ENCODE results near the gene SAP130. TPM values are rescaled to one million over a fixed set of nuclear protein-coding genes. Genes with fewer than 3 reads are reported as not detected.

Gene SAP130
- polyA plus RNA-seq, 1 of the 3 experiments (the other 2 are of a cell fraction) = 19.0 TPM

GRCh38 chr2:128028668-128029054 lies 802 bp upstream of the SAP130 start (continued):
- TF ChIP-seq ZBTB33 (IDR thresholded peaks at IDR 0.05; ENCODE audit: borderline replicate concordance, low read depth) = no peak
- TF ChIP-seq POLR2AphosphoS5 (IDR thresholded peaks at IDR 0.05; ENCODE audit: low read depth, low read length) = no peak
- TF ChIP-seq NRF1 (IDR thresholded peaks at IDR 0.05; ENCODE audit: low read depth, low read length) = no peak
- TF ChIP-seq, protein P1, sequence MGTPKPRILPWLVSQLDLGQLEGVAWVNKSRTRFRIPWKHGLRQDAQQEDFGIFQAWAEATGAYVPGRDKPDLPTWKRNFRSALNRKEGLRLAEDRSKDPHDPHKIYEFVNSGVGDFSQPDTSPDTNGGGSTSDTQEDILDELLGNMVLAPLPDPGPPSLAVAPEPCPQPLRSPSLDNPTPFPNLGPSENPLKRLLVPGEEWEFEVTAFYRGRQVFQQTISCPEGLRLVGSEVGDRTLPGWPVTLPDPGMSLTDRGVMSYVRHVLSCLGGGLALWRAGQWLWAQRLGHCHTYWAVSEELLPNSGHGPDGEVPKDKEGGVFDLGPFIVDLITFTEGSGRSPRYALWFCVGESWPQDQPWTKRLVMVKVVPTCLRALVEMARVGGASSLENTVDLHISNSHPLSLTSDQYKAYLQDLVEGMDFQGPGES (IDR thresholded peaks at IDR 0.05; ENCODE audit: low read depth, low read length) = no peak
- TF ChIP-seq CHD2 (IDR thresholded peaks at IDR 0.05; ENCODE audit: low read length, partially characterized antibody) = no peak

DNA sequence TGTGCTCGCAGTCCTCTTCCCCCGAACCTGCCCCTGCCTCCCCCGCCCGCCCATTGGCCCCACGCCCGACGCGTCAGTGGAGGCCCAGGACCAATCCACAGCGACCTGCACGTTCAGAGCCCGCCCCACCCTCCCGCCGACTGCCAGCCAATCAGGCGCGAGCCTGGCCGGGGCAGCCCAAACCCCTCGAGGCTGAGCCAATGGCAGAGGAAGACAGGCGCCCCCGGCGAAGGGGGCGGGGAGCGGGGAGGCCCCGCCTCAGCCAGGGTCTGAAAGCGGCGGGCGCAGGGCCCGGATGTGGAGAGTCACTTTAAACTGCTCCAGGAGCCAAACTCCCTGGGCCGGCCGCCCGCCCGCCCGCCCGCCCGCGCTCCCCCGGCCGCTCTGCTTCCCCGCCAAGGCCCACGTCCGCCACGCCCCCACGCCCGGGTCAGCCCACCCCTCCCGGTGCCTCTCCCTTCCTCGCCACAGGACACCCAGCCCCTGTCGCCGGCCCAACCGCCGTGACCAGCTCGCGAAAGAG lies 520 bp downstream of the SAP130 start:
- peak overlapping the region; percentile 84 to 90 for H3K4me3 ChIP-seq (ENCODE audit: low read depth in 2 of 2, low read length in 1 of 2)
- WGBS (ENCODE audit: low lambda C conversion rate) = 0% methylated on average over 4 of the region's 51 CpGs
- H3K9ac ChIP-seq = peak overlapping the region; percentile 89
- H3K4me2 ChIP-seq = peak overlapping the region; percentile 94; the same call in 1 of the 2 replicates
- H3K36me3 ChIP-seq (replicated peaks in 1 of 2; ENCODE audit: control insufficient read depth in 1 of 2, insufficient read depth in 2 of 2, low read length in 1 of 2) = peaks cover 0 to 3% of the 10 kb centered on the region in 2 experiments
- DNase-seq = peak; percentile 98
- H3F3A ChIP-seq (replicated peaks; ENCODE audit: insufficient read depth) = peaks cover 6% of the 10 kb centered on the region
- peak overlapping the region; percentile 81 to 82 for H3K27ac ChIP-seq (ENCODE audit: low read depth in 2 of 2, low read length in 1 of 2)
- 0 out of 2 replicates have a peak, but pooled peaks cover 3% of the 10 kb centered on the region for H3K9me3 ChIP-seq
- ChIA-PET CTCF (no interaction called here), POLR2A (no interaction called here)
- H3K27me3 ChIP-seq (ENCODE audit: insufficient read depth) = no peaks in the 10 kb centered on the region
- H2AFZ ChIP-seq (ENCODE audit: low read depth) = peak overlapping the region; percentile 70; the same call in 1 of the 2 replicates
- no peaks in the 10 kb centered on the region for H3K9me2 ChIP-seq
- peaks cover 30% of the 10 kb centered on the region for H4K20me1 ChIP-seq (ENCODE audit: insufficient read depth)
- peaks cover 46% of the 10 kb centered on the region for H3K79me2 ChIP-seq (ENCODE audit: insufficient read depth)
- peaks cover 0 to 3% of the 10 kb centered on the region in 2 experiments; a peak in 2 of 4 replicates for H3K4me1 ChIP-seq (ENCODE audit: control insufficient read depth in 1 of 2, insufficient read depth in 2 of 2, low read depth in 1 of 2, low read length in 1 of 2)
- TF ChIP-seq RFX5 (IDR thresholded peaks at IDR 0.05; ENCODE audit: low read length) = no peak
- TF ChIP-seq TAF1 (IDR thresholded peaks at IDR 0.05; ENCODE audit: borderline replicate concordance, low read depth, low read length) = peak; percentile 73
- peak; percentile 38 for TF ChIP-seq CHD2 (IDR thresholded peaks at IDR 0.05; ENCODE audit: low read length, partially characterized antibody)
- TF ChIP-seq ELF1 (IDR thresholded peaks at IDR 0.05) = no peak
- TF ChIP-seq, protein P2, sequence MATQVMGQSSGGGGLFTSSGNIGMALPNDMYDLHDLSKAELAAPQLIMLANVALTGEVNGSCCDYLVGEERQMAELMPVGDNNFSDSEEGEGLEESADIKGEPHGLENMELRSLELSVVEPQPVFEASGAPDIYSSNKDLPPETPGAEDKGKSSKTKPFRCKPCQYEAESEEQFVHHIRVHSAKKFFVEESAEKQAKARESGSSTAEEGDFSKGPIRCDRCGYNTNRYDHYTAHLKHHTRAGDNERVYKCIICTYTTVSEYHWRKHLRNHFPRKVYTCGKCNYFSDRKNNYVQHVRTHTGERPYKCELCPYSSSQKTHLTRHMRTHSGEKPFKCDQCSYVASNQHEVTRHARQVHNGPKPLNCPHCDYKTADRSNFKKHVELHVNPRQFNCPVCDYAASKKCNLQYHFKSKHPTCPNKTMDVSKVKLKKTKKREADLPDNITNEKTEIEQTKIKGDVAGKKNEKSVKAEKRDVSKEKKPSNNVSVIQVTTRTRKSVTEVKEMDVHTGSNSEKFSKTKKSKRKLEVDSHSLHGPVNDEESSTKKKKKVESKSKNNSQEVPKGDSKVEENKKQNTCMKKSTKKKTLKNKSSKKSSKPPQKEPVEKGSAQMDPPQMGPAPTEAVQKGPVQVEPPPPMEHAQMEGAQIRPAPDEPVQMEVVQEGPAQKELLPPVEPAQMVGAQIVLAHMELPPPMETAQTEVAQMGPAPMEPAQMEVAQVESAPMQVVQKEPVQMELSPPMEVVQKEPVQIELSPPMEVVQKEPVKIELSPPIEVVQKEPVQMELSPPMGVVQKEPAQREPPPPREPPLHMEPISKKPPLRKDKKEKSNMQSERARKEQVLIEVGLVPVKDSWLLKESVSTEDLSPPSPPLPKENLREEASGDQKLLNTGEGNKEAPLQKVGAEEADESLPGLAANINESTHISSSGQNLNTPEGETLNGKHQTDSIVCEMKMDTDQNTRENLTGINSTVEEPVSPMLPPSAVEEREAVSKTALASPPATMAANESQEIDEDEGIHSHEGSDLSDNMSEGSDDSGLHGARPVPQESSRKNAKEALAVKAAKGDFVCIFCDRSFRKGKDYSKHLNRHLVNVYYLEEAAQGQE (IDR thresholded peaks at IDR 0.05; ENCODE audit: low read depth, low read length) = no peak
- no peak for TF ChIP-seq CTCF (IDR thresholded peaks at IDR 0.05)
- no peak for TF ChIP-seq FOXM1 (IDR thresholded peaks at IDR 0.05; ENCODE audit: low read depth)
- no peak for TF ChIP-seq RXRA (IDR thresholded peaks at IDR 0.05; ENCODE audit: borderline replicate concordance, low read depth)
- no peak for TF ChIP-seq GABPA (IDR thresholded peaks at IDR 0.05; ENCODE audit: low read depth)
- no peak for TF ChIP-seq YY1 (IDR thresholded peaks at IDR 0.05; ENCODE audit: low read depth)
- no peak for TF ChIP-seq ZBTB33 (IDR thresholded peaks at IDR 0.05; ENCODE audit: borderline replicate concordance, low read depth)
- no peak for TF ChIP-seq PBX3 (IDR thresholded peaks at IDR 0.05)
- no peak for TF ChIP-seq FOSL2 (IDR thresholded peaks at IDR 0.05; ENCODE audit: borderline replicate concordance, low read depth)
- no peak for TF ChIP-seq GATA2 (CRISPR knock-in tag; IDR thresholded peaks at IDR 0.05)
